Endodermal cell (in vitro differentiated cells): ENCODE measurements around the gene ACADS. TPM values are rescaled to one million over a fixed set of nuclear protein-coding genes. Genes with fewer than 3 reads are reported as not detected.

Experiments used
- DNase-seq: peaks from one replicate; pipeline ENCODE4 v3.0.0-alpha.2; 2017
- H3K27ac ChIP-seq: 2 replicates; pipeline ENCODE4 v1.5.1; 2013; ENCODE audit warnings: mild to moderate bottlenecking, low read depth, low read length, moderate library complexity
- H3K27me3 ChIP-seq: 2 replicates; pipeline ENCODE4 v1.6.1; 2013; ENCODE audit warnings: mild to moderate bottlenecking, low read length, moderate library complexity; ENCODE audit not compliant: insufficient read depth, control insufficient read depth, poor library complexity, severe bottlenecking
- H3K36me3 ChIP-seq: 2 replicates; pipeline ENCODE4 v1.7.0; 2013; ENCODE audit warnings: mild to moderate bottlenecking, low read length, moderate library complexity; ENCODE audit not compliant: control insufficient read depth, insufficient read depth
- H3K4me1 ChIP-seq: one replicate; pipeline ENCODE4 v1.7.0; 2013; ENCODE audit warnings: low read length; ENCODE audit not compliant: control insufficient read depth, insufficient read depth
- H3K4me3 ChIP-seq: 2 replicates; pipeline ENCODE4 v1.5.1; 2013; ENCODE audit warnings: mild to moderate bottlenecking, low read length, moderate library complexity
- H3K9ac ChIP-seq: 2 replicates; pipeline ENCODE4 v1.6.1; 2013; ENCODE audit warnings: mild to moderate bottlenecking, low read length, moderate library complexity; ENCODE audit not compliant: poor library complexity, severe bottlenecking; ENCODE audit errors: extremely low read depth
- H3K9me3 ChIP-seq: 2 replicates; pipeline ENCODE4 v1.6.1; 2013; ENCODE audit warnings: mild to moderate bottlenecking, low read length, moderate library complexity; ENCODE audit not compliant: control insufficient read depth
- H3K27ac Mint-ChIP-seq: 2 replicates; pipeline ENCODE4 v1.8.0; 2020; ENCODE audit warnings: mixed read lengths
- H3K27me3 Mint-ChIP-seq: 2 replicates; pipeline ENCODE4 v1.8.0; 2021; ENCODE audit warnings: mild to moderate bottlenecking, mixed read lengths; ENCODE audit not compliant: insufficient read depth
- H3K36me3 Mint-ChIP-seq: 2 replicates; pipeline ENCODE4 v1.8.0; 2020; ENCODE audit warnings: low read depth, mixed read lengths
- H3K4me1 Mint-ChIP-seq: 2 replicates; pipeline ENCODE4 v1.8.0; 2020; ENCODE audit warnings: mixed read lengths
- H3K4me3 Mint-ChIP-seq: 2 replicates; pipeline ENCODE4 v1.8.0; 2020; ENCODE audit warnings: mild to moderate bottlenecking, moderate library complexity, mixed read lengths
- H3K9me3 Mint-ChIP-seq: 2 replicates; pipeline ENCODE4 v1.8.0; 2020; ENCODE audit warnings: mild to moderate bottlenecking, mixed read lengths
- WGBS, 2 experiments: methylation state at CpG; one replicate each; pipeline versions ENCODE4 v1.1.5 to v1.1.7; 2013; ENCODE audit warnings: missing lambda C conversion rate in 2 of 2, mixed read lengths in 1 of 2; ENCODE audit not compliant: insufficient coverage in 1 of 2, insufficient read length in 1 of 2; 5-methylcytosine and 5-hydroxymethylcytosine counted together
- total RNA-seq, 2 donors: library from RNA; stranded (reverse); fragmentation: NEBNext Ultra II Directional in 1 of 2; extraction: Animal tissue kit (Norgen Biotek cat#: 25700) in 1 of 2; gene quantifications; 2 replicates in 1 of 2; 3 replicates in 1 of 2; pipeline ENCODE4 v1.2.1, GENCODE V29; 2021
- TF ChIP-seq, protein P1 (sequence below): fragments of 200-600 bp; sonication (generic); conservative IDR thresholded peaks from 2 replicates; pipeline ENCODE4 v1.5.0; 2021; ENCODE audit warnings: antibody characterized with exemption, mild to moderate bottlenecking

Gene ACADS
- total RNA-seq, 2 donors from 2014 or later, result 8.0 to 9.2 TPM

GRCh38 chr12:120685522-120685921 lies 40.1 kb upstream of the ACADS start:
- Mint-ChIP-seq H3K27ac (no peak overlapping the region), H3K36me3 (no peaks in the 10 kb centered on the region)

GRCh38 chr12:120686151-120686689 lies 39.4 kb upstream of the ACADS start:
- Mint-ChIP-seq H3K27ac (peak overlapping the region; percentile 95), H3K4me3 (peak overlapping the region; percentile 89), H3K4me1 (peaks cover 30% of the 10 kb centered on the region), H3K36me3 (no peaks in the 10 kb centered on the region), H3K9me3 (no peaks in the 10 kb centered on the region), H3K27me3 (no peaks in the 10 kb centered on the region)
- Histone ChIP-seq H3K4me1 (no peaks in the 10 kb centered on the region), H3K27me3 (no peaks in the 10 kb centered on the region), H3K27ac (peak overlapping the region; percentile 96), H3K36me3 (no peaks in the 10 kb centered on the region), H3K9ac (peak overlapping the region; percentile 81), H3K4me3 (peak overlapping the region; percentile 93), H3K9me3 (no peaks in the 10 kb centered on the region)
- TF ChIP-seq, protein P1, sequence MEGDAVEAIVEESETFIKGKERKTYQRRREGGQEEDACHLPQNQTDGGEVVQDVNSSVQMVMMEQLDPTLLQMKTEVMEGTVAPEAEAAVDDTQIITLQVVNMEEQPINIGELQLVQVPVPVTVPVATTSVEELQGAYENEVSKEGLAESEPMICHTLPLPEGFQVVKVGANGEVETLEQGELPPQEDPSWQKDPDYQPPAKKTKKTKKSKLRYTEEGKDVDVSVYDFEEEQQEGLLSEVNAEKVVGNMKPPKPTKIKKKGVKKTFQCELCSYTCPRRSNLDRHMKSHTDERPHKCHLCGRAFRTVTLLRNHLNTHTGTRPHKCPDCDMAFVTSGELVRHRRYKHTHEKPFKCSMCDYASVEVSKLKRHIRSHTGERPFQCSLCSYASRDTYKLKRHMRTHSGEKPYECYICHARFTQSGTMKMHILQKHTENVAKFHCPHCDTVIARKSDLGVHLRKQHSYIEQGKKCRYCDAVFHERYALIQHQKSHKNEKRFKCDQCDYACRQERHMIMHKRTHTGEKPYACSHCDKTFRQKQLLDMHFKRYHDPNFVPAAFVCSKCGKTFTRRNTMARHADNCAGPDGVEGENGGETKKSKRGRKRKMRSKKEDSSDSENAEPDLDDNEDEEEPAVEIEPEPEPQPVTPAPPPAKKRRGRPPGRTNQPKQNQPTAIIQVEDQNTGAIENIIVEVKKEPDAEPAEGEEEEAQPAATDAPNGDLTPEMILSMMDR, result no peak
- peak; percentile 99 for DNase-seq
- 0% methylated on average over 7 to 46 of the region's 46 CpGs for WGBS, 2 experiments

More at GRCh38 chr12:120685522-120685921, 40.1 kb upstream of the ACADS start:
- DNase-seq, result no peak
- H3K27me3 Mint-ChIP-seq, result no peaks in the 10 kb centered on the region
- no peak overlapping the region for H3K27ac ChIP-seq
- peak overlapping the region; percentile 89 for H3K4me3 Mint-ChIP-seq
- H3K27me3 ChIP-seq, result no peaks in the 10 kb centered on the region
- H3K36me3 ChIP-seq, result no peaks in the 10 kb centered on the region
- H3K4me1 Mint-ChIP-seq, result peaks cover 24% of the 10 kb centered on the region
- TF ChIP-seq, protein P1, result no peak
- H3K4me1 ChIP-seq, result no peaks in the 10 kb centered on the region
- H3K9me3 Mint-ChIP-seq, result no peaks in the 10 kb centered on the region
- H3K9me3 ChIP-seq, result no peaks in the 10 kb centered on the region
- 95% methylated on average over 3 of the region's 3 CpGs; no CpG with 5 or more reads in 1 of the 2 experiments for WGBS, 2 experiments
- H3K9ac ChIP-seq, result no peak overlapping the region
- peak overlapping the region; percentile 93 for H3K4me3 ChIP-seq

DNA sequence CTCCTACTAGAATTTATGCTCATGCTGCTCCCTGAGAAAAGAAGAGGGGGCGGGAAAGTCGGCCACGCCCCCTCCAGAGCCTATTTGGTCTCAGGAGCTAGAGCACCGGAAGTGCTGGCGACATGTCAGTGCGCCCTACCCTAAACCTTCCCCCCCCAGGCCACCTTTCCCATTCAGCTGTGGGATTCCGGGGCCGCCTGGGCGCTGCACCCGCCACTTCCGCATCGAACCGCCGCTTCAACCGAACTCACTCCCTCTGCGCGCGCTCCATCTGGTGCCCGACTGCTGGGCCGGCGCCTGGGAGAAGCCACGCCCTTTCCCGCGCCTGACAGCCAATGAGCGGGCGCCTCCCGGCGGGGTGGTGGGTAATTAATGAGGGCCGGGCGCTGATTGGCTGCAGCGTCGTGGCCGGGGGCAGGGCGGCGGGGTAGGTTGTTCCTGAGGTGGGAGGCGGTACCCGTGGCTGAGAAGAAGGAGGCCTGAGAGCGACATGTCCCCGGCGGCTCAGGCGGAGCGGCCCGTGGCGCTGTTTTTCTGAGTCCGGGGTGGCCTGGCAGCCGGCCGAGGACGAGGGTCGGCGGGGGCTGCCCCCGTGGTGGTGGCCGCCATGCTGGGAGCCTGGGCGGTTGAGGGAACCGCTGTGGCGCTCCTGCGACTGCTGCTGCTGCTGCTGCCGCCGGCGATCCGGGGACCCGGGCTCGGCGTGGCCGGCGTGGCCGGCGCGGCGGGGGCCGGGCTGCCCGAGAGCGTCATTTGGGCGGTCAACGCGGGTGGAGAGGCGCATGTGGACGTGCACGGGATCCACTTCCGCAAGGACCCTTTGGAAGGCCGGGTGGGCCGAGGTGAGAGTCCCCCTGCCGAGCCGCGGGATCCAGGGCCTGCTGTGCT lies 38.7 kb upstream of the ACADS start, which contains the start of gene MLEC:
TSS of gene MLEC (plus strand) at position 460 of the 888 bp plus-strand sequence. CDS start at position 608, 148 bp downstream.
- Mint-ChIP-seq H3K4me1 (peaks cover 30% of the 10 kb centered on the region), H3K9me3 (no peaks in the 10 kb centered on the region), H3K27me3 (no peaks in the 10 kb centered on the region), H3K27ac (peak within 1 kb of the TSS; percentile 95), H3K36me3 (no peaks in the 10 kb centered on the region), H3K4me3 (peak within 1 kb of the TSS; percentile 89)
- Histone ChIP-seq H3K4me3 (peak within 1 kb of the TSS; percentile 93), H3K4me1 (no peaks in the 10 kb centered on the region), H3K9ac (peak within 1 kb of the TSS; percentile 81), H3K27me3 (no peaks in the 10 kb centered on the region), H3K27ac (peak within 1 kb of the TSS; percentile 96), H3K9me3 (no peaks in the 10 kb centered on the region), H3K36me3 (no peaks in the 10 kb centered on the region)
- DNase-seq, result peak; percentile 100
- WGBS, 2 experiments, result 0 to 2% methylated on average over 12 to 84 of the region's 84 CpGs
- TF ChIP-seq, protein P1, result peak; percentile 35
